Right cardiac atrium (tissue), 5 donors: ENCODE data around the gene PTPA. TPM values are rescaled to one million over a fixed set of nuclear protein-coding genes. Genes with fewer than 3 reads are reported as not detected.
"Not testable (repeated sequence)": the region's sequence is repeated elsewhere in the genome, so short reads cannot be mapped to it uniquely, and the experiment has no call there.

Source experiments
- ATAC-seq, 2 donors: fragments of 200-7000 bp; cut with Tn5 transposase; one replicate each; pipeline versions ENCODE4 v1.8.0 to v1.9.1; 2020; ENCODE audit warnings: moderate library complexity in 2 of 2, mild to moderate bottlenecking in 1 of 2
- DNase-seq, 3 donors: peaks; one replicate each; pipeline ENCODE4 v3.0.0-alpha.2; 2020
- H3K27ac ChIP-seq: one replicate; pipeline ENCODE4 v1.5.1; 2013; ENCODE audit warnings: mild to moderate bottlenecking, low read length, control low read depth, moderate library complexity
- H3K27me3 ChIP-seq: one replicate; pipeline ENCODE4 v1.6.1; 2013; ENCODE audit not compliant: control insufficient read depth, insufficient read depth
- H3K4me1 ChIP-seq: one replicate; pipeline ENCODE4 v1.6.1; 2013; ENCODE audit warnings: low read length; ENCODE audit not compliant: control insufficient read depth, insufficient read depth
- H3K4me3 ChIP-seq: one replicate; pipeline ENCODE4 v1.5.1; 2013; ENCODE audit warnings: low read length, control low read depth
- H3K9me3 ChIP-seq: one replicate; pipeline ENCODE4 v1.6.1; 2013; ENCODE audit warnings: low read length; ENCODE audit not compliant: control insufficient read depth
- WGBS: extraction: QIAGEN DNeasy Blood & Tissue Kit; methylation state at CpG from one replicate; pipeline ENCODE4 v1.1.7; 2013; 5-methylcytosine and 5-hydroxymethylcytosine counted together
- intact Hi-C, 4 donors: fragments of 100-400 bp; cut with DNase I; formaldehyde crosslinking; loops; one replicate each; pipeline versions ENCODE4 v1.11.0 to v1.14.0; 2022 to 2023
- polyA plus RNA-seq: library from polyadenylated mRNA; stranded (reverse); fragments of 200-250 nt; gene quantifications from one replicate; pipeline ENCODE4 v1.2.3, GENCODE V29; 2013
- total RNA-seq, 4 donors: library from RNA; stranded (reverse); fragmentation: NEBNext Ultra II Directional; extraction: Animal tissue kit (Norgen Biotek cat#: 25700); gene quantifications; one replicate each; pipeline ENCODE4 v1.2.1, GENCODE V29; 2021
- donor health status: healthy with polysubstance abuse.
- donor health status: DM: no; HTN: yes; CAD: no.
- donor health status: DM: no; HTN: no; CAD: no.
- donor health status: DM: no; HTN: yes; CAD: no; lungs with severe emphysema.
- donor health status: DM: yes; HTN: yes; CAD: no.

PTPA gene
- total and polyA plus RNA-seq, 5 donors, result 115 to 170 (median 147) TPM

DNA sequence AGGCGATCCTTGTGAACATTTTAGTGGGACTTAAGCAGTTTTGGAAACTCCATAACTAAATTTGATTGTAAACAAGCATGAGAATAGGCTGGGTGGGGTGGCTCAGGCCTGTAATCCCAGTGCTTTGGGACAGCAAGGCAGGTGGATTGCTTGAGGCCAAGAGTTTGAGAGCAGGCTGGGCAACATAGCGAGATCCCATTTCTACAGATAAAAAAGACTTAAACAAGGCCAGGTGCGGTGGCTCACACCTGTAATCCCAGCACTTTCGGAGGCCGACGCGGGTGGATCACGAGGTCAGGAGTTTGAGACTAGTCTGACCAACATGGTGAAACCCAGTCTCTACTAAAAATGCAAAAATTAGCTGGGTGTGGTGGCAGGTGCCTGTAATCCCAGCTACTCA is 78.8 kb downstream of the PTPA start:
- not testable (repeated sequence) for DNase-seq, H3K4me1 ChIP-seq, H3K4me3 ChIP-seq, H3K27me3 ChIP-seq, H3K27ac ChIP-seq, H3K9me3 ChIP-seq, ATAC-seq
- intact Hi-C loops, result loop anchor here in 1 of 4 donors (10.0 kb wide), 1 partner anchor 65 kb away; no protein-coding TSS in a partner anchor
- 96% methylated on average over 8 of the region's 8 CpGs for WGBS

DNA sequence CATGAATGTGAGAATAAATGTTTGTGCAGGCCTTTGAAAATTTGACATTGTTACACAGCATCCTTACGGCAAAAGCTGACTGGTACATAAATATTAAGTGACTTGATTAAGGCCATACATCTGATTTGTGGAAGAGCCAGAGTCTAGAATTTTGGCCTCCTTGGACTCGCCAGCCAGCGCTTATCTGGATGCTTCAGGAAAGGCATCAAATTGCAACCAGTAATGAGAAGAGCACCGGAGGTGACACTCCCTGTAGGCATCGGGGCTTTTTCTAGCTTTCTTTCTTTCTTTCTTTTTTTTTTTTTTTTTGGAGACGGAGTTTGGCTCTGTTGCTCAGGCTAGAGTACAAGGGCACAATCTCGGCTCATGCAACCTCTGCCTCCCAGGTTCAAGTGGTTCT is 80.0 kb downstream of the PTPA start:
- WGBS, result 87% methylated on average over 7 of the region's 7 CpGs
- H3K9me3 ChIP-seq, result no peaks in the 10 kb centered on the region
- ATAC-seq, result no peak
- no peak overlapping the region for H3K4me3 ChIP-seq
- intact Hi-C loops, result loop anchor here in 1 of 4 donors (10.0 kb wide), 1 partner anchor 64 kb away; no protein-coding TSS in a partner anchor
- no peaks in the 10 kb centered on the region for H3K4me1 ChIP-seq
- no peak overlapping the region for H3K27ac ChIP-seq
- no peak for DNase-seq
- no peaks in the 10 kb centered on the region for H3K27me3 ChIP-seq

DNA sequence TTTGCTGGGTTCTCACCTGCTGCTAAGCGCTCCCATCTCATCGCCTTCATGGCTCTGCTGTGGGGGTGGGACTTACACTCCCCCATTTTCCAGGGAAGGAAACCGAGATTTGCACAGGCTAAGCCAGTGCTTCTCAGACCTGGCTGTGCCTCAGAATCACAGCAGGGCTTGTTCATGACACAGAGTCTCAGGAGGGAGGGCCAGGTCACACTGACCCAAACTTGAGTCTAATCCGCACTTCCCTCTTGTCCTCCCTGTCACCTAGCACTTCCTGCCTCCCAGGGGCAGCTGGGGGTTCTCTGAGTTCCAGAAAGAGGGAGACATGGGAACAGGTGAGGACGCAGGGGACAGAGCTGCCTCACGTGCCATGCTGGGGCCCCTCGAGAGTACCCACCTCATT is 82.4 kb downstream of the PTPA start:
- H3K9me3 ChIP-seq, result no peaks in the 10 kb centered on the region
- ATAC-seq, result no peak
- H3K27ac ChIP-seq, result no peak overlapping the region
- DNase-seq, result peak in 1 of 3 donors; percentile 29
- intact Hi-C loops, result loop anchor here in 1 of 4 donors (10.0 kb wide), 1 partner anchor 61 kb away; no protein-coding TSS in a partner anchor
- 80% methylated on average over 7 of the region's 7 CpGs for WGBS
- H3K4me1 ChIP-seq, result peaks cover 2% of the 10 kb centered on the region
- H3K27me3 ChIP-seq, result no peaks in the 10 kb centered on the region
- H3K4me3 ChIP-seq, result no peak overlapping the region

DNA sequence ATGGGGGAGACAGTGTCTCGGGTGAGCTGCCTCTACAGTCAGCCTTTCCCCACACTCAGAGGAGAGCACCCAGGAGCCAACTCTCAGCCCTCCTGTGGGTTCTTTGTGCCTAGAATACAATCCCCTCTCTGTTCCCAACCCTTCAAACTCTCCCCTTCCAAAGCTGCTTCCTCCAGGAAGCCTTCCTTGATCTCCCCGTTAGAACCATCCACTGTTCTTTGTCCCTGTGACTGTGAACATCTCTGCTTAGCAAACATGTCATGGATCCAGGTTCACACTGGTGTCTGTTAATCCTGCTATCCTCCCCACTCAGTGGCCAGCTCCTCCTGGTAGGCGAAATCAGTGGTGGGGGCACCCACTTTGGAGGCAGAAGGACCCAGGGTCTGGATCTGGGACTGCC is 83.0 kb downstream of the PTPA start:
- WGBS, result 86% methylated on average over 3 of the region's 3 CpGs
- intact Hi-C loops, result loop anchor here in 1 of 4 donors (10.0 kb wide), 1 partner anchor 61 kb away; no protein-coding TSS in a partner anchor
- DNase-seq (no peak), ATAC-seq (no peak)
- Histone ChIP-seq H3K4me1 (peaks cover 2% of the 10 kb centered on the region), H3K4me3 (no peak overlapping the region), H3K27me3 (no peaks in the 10 kb centered on the region), H3K9me3 (no peaks in the 10 kb centered on the region), H3K27ac (no peak overlapping the region)

DNA sequence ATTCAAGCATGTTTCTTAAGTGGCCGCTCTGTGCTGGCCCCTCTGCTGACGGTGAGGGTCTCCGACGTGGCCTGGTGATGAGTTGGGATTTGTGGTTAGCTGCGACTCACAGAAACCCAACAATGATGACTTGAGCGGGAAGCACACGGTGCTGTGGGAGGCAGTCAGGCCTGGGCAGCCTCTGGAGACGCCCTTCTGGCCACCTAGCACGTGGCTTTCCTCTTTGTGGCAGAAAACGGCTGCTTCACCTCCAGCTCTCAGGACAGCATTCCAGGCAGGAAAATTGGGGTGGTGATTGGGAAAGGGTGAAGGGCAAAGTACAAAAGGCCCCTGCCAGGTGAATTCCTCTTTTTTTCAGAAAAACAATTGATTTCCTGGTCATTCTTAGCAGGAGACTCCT is 84.4 kb downstream of the PTPA start:
- Histone ChIP-seq H3K4me1 (peaks cover 2% of the 10 kb centered on the region), H3K9me3 (no peaks in the 10 kb centered on the region), H3K4me3 (no peak overlapping the region), H3K27ac (no peak overlapping the region), H3K27me3 (no peaks in the 10 kb centered on the region)
- ATAC-seq (no peak), DNase-seq (peak in 1 of 3 donors; percentile 27)
- intact Hi-C loops, result loop anchor here in 1 of 4 donors (10.0 kb wide), 1 partner anchor 59 kb away; no protein-coding TSS in a partner anchor
- 91% methylated on average over 10 of the region's 10 CpGs for WGBS

DNA sequence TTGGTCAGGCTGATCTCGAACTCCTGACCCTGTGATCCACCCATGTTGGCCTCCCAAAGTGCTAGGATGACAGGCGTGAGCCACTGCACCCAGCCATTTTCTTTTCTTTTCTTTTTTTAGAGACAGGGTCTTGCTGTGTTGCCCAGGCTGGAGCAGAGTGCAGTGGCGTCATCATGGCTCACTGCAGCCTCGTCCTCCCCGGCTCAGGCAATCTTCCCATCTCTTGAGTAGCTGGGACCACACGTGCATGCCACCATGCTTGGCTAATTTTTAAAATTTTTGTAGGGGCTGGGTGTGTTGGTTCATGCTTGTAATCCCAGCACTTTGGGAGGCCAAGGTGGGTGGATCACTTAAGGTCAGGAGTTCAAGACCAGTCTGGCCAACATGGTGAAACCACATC is 85.8 kb downstream of the PTPA start:
- DNase-seq, result peak in 1 of 3 donors; percentile 10
- 92% methylated on average over 6 of the region's 6 CpGs for WGBS
- H3K4me1 ChIP-seq, ATAC-seq, H3K9me3 ChIP-seq, H3K4me3 ChIP-seq, H3K27ac ChIP-seq, H3K27me3 ChIP-seq: not testable (repeated sequence)
- intact Hi-C loops, result loop anchor here in 1 of 4 donors (10.0 kb wide), 1 partner anchor 58 kb away; no protein-coding TSS in a partner anchor

DNA sequence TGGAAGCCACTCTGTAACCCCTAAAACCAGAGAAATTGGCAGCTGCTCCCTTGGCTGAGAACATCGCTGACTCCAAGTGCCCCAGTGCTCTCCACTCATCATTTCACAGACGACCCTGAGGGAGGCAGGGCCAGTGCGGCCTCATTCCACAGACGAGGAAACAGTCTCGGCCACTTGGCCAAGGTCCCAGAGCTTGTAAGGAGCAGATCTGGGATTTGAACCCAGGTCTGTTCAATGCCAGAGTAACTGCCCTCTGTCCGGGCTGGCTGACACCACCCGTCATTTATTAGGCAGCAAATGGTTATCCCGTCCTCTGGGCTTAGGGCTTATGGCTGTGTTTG is 86.7 kb downstream of the PTPA start:
- Histone ChIP-seq H3K27ac (peak overlapping the region; percentile 87), H3K4me3 (no peak overlapping the region), H3K27me3 (no peaks in the 10 kb centered on the region), H3K4me1 (peaks cover 2% of the 10 kb centered on the region), H3K9me3 (no peaks in the 10 kb centered on the region)
- ATAC-seq, result peak in 1 of 2 donors; percentile 2
- intact Hi-C loops, result loop anchor here in 1 of 4 donors (10.0 kb wide), 1 partner anchor 57 kb away; no protein-coding TSS in a partner anchor
- 31% methylated on average over 8 of the region's 8 CpGs for WGBS
- peak; percentile 50 to 81 (median 78) for DNase-seq

Other genes starting within 250 kb of the PTPA start
- gene KYAT1, start 229.5 kb upstream of the PTPA start, total RNA-seq, result 10 to 100 TPM; 10.1 to 18.0 (median 14.0) TPM
- gene KYAT1, start 229.5 kb upstream of the PTPA start, polyA plus RNA-seq, result 14.7 TPM
- gene LRRC8A, start 229.3 kb upstream of the PTPA start, total RNA-seq, result 10 to 100 TPM; 22.5 to 49.8 (median 26.3) TPM
- 28.3 TPM for gene LRRC8A, start 229.3 kb upstream of the PTPA start, polyA plus RNA-seq
- gene PHYHD1, start 190.4 kb upstream of the PTPA start, total RNA-seq, result 10 to 100 TPM; 30.4 to 64.4 (median 38.0) TPM
- gene PHYHD1, start 190.4 kb upstream of the PTPA start, polyA plus RNA-seq, result 57.8 TPM
- gene DOLK, start 163.8 kb upstream of the PTPA start, total RNA-seq, result 10 to 100 TPM; 10.0 to 11.8 (median 11.2) TPM
- 9.6 TPM for gene DOLK, start 163.8 kb upstream of the PTPA start, polyA plus RNA-seq
- 10 to 100 TPM; 16.1 to 24.6 (median 17.8) TPM for gene NUP188, start 163.7 kb upstream of the PTPA start, total RNA-seq
- gene NUP188, start 163.7 kb upstream of the PTPA start, polyA plus RNA-seq, result 9.8 TPM
- 10 to 100 TPM; 36.1 to 47.4 (median 40.2) TPM for gene SH3GLB2, start 83.1 kb upstream of the PTPA start, total RNA-seq
- gene SH3GLB2, start 83.1 kb upstream of the PTPA start, polyA plus RNA-seq, result 45.1 TPM
- gene MIGA2, start 74.8 kb upstream of the PTPA start, total RNA-seq, result 10 to 100 TPM; 30.3 to 40.7 (median 36.2) TPM
- gene MIGA2, start 74.8 kb upstream of the PTPA start, polyA plus RNA-seq, result 35.8 TPM
- gene DOLPP1, start 30.3 kb upstream of the PTPA start, total RNA-seq, result 1 to 10 TPM; 6.3 to 7.3 (median 6.8) TPM
- gene DOLPP1, start 30.3 kb upstream of the PTPA start, polyA plus RNA-seq, result 3.3 TPM
- gene CRAT, start 622 bp upstream of the PTPA start, total RNA-seq, result 10 to 100 TPM; 47.0 to 69.9 (median 56.8) TPM
- gene CRAT, start 622 bp upstream of the PTPA start, polyA plus RNA-seq, result 63.3 TPM
- 1 to 10 TPM; 6.7 to 9.4 (median 8.7) TPM for gene IER5L, start 66.8 kb downstream of the PTPA start, total RNA-seq
- gene IER5L, start 66.8 kb downstream of the PTPA start, polyA plus RNA-seq, result 10.4 TPM